Lung (tissue), 12 donors: Measurements from ENCODE around the gene SGPL1. TPM values are rescaled to one million over a fixed set of nuclear protein-coding genes. Genes with fewer than 3 reads are reported as not detected.

Source experiments
- ATAC-seq: fragments of 200-7000 bp; cut with Tn5 transposase; one replicate; pipeline ENCODE4 v1.9.1; 2020; ENCODE audit warnings: moderate number of reproducible peaks; ENCODE audit not compliant: insufficient read depth, low FRiP score
- DNase-seq, 3 donors: peaks; one replicate each; pipeline ENCODE4 v3.0.0-alpha.2; 2013 to 2017
- H3K27ac ChIP-seq, 2 donors: one replicate each; pipeline ENCODE4 v1.5.1; 2013; ENCODE audit warnings: mild to moderate bottlenecking in 2 of 2, moderate library complexity in 2 of 2, control low read depth in 1 of 2, inconsistent platforms in 1 of 2, low read depth in 1 of 2, low read length in 1 of 2
- H3K27me3 ChIP-seq, 3 donors: one replicate each; pipeline ENCODE4 v1.5.1; 2013; ENCODE audit warnings: low read length in 2 of 3; ENCODE audit not compliant: control insufficient read depth in 3 of 3, insufficient read depth in 3 of 3
- H3K36me3 ChIP-seq, 4 donors: one replicate each; pipeline ENCODE4 v1.5.1; 2013; ENCODE audit warnings: low read length in 4 of 4, mild to moderate bottlenecking in 1 of 4, moderate library complexity in 1 of 4; ENCODE audit not compliant: control insufficient read depth in 4 of 4, insufficient read depth in 4 of 4
- H3K4me1 ChIP-seq, 5 donors: one replicate each; pipeline ENCODE4 v1.5.1; 2013; ENCODE audit warnings: low read length in 5 of 5, mild to moderate bottlenecking in 2 of 5, moderate library complexity in 1 of 5; ENCODE audit not compliant: control insufficient read depth in 5 of 5, insufficient read depth in 5 of 5
- H3K4me3 ChIP-seq: one replicate; pipeline ENCODE4 v1.5.1; 2013; ENCODE audit warnings: mild to moderate bottlenecking, control low read depth, moderate library complexity
- H3K9ac ChIP-seq, 2 donors: one replicate each; pipeline ENCODE4 v1.5.1; 2013; ENCODE audit warnings: low read length in 2 of 2, control low read depth in 1 of 2; ENCODE audit not compliant: insufficient read depth in 1 of 2
- H3K9me3 ChIP-seq, 4 donors: one replicate each; pipeline ENCODE4 v1.5.1; 2013; ENCODE audit warnings: low read length in 3 of 4, mild to moderate bottlenecking in 1 of 4, moderate library complexity in 1 of 4; ENCODE audit not compliant: control insufficient read depth in 4 of 4, insufficient read depth in 3 of 4
- WGBS, 2 donors: extraction: QIAGEN DNeasy Blood & Tissue Kit; methylation state at CpG; one replicate each; pipeline ENCODE4 v1.1.7; 2013; 5-methylcytosine and 5-hydroxymethylcytosine counted together
- polyA plus RNA-seq, 2 donors: library from polyadenylated mRNA; stranded (reverse); fragments of 200-250 nt; gene quantifications; one replicate each; pipeline ENCODE4 v1.2.1, GENCODE V29; 2013
- total RNA-seq, 2 donors: library from RNA; depleted of rRNA in 1 of 2; stranded (reverse); fragments of >200 nt in 1 of 2; gene quantifications; one replicate each; pipeline ENCODE4 v1.2.1, GENCODE V29; 2014 to 2021
- TF ChIP-seq, protein P1 (sequence below): IDR thresholded peaks from 2 replicates; pipeline ENCODE4 v1.5.1; 2012; ENCODE audit warnings: mild to moderate bottlenecking; ENCODE audit errors: control extremely low read depth, extremely low read depth
- donor health status: control.
- donor health status: control.
- donor health status: Bipolar disorder and iron deficiency.
- donor health status: healthy.
- donor health status: DM: yes; HTN: yes; CAD: no.

The SGPL1 gene
- total and polyA plus RNA-seq, 4 donors, result 8.3 to 57.4 (median 30.8) TPM

DNA sequence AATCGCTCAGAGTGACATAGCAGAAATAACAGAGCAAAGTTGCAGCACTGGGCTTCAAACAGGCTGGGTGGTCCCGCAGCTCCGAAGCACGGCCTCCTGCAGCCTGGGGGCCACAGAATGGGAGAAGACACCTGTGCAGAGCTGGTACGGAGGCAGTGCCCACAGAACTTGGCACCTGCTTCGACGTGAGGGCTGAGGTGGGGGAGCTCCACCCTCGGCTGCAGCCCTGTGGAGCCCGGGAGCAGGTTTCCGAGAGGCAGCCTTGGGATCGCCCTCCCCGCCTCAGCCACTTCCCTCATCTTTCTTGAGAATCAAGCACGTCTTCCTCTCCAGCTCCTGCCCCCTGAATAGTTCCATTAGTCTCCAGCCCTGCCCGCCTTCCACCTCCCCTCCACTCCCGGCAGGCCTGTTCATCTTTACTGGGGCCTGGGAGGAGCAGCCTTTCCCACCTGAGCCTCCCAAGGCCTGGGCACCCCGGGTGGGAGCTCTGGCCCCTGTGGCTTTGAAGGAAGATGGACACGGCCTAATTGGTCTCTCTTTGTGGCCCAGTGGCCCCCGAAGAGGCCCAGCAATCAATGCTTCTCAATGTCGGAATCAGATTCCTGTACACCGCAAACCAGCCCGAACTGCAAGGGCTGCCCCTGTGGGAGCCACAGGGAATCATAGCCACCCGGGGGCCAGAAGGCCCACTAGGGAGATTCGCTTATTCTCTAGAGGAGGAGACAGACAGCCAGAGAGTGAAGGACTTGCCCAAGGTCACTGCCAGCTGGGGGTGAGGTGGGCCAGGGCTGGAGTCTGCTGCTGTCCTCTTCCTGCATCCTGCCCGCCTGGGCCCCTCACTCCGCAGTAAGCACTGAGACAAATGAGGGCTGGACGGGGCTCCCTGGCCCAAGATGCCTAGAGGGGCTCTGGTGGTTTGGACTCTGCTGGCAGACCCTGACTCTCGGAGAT, 89.6 kb downstream of the SGPL1 start:
- H3K9me3 ChIP-seq, result no peaks in the 10 kb centered on the region
- DNase-seq (no peak), ATAC-seq (no peak)
- no peaks in the 10 kb centered on the region for H3K4me1 ChIP-seq
- H3K27me3 ChIP-seq, result no peaks in the 10 kb centered on the region
- no peaks in the 10 kb centered on the region for H3K36me3 ChIP-seq
- no peak overlapping the region for H3K9ac ChIP-seq
- no peak overlapping the region for H3K4me3 ChIP-seq
- TF ChIP-seq, protein P1, sequence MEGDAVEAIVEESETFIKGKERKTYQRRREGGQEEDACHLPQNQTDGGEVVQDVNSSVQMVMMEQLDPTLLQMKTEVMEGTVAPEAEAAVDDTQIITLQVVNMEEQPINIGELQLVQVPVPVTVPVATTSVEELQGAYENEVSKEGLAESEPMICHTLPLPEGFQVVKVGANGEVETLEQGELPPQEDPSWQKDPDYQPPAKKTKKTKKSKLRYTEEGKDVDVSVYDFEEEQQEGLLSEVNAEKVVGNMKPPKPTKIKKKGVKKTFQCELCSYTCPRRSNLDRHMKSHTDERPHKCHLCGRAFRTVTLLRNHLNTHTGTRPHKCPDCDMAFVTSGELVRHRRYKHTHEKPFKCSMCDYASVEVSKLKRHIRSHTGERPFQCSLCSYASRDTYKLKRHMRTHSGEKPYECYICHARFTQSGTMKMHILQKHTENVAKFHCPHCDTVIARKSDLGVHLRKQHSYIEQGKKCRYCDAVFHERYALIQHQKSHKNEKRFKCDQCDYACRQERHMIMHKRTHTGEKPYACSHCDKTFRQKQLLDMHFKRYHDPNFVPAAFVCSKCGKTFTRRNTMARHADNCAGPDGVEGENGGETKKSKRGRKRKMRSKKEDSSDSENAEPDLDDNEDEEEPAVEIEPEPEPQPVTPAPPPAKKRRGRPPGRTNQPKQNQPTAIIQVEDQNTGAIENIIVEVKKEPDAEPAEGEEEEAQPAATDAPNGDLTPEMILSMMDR, result no peak
- WGBS, 2 donors, result 89% methylated on average over 27 of the region's 27 CpGs
- H3K27ac ChIP-seq, result no peak overlapping the region

DNA sequence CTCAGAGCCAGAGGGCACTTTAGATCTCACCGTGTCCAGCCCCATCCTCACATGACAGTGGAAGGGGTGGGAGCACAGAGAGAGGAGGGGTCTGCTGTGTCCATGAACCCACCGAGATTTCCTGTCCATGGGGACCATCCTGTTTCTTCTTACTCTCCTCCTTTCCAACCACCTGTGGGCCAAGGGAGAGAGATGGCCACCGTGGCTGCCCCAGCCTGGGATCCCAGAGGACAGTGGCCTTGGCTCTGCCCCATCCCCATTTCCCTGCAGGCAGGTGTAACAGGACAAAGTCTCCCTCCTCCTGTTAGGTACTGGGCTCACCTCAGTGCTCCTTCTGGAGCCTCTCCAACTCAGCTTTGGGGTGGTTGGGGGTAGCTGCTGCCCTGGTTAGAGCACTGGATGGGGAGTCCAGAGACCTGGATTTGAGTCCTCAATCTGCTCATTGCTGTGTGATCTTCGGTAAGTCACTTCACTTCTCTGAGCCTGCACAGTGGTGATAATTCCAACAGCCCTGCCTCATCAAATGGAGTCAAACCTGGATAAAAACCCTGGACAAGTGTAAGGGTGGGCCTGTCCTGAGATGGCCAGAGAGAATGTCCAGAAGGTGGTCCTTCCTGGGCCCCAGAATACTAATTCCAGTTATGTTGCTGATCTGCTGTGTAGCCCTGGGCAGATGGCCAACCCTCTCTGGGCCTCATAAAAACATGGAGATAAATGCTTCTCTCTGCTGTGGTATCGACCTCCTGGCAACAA, 90.5 kb downstream of the SGPL1 start:
- no peak for DNase-seq

DNA sequence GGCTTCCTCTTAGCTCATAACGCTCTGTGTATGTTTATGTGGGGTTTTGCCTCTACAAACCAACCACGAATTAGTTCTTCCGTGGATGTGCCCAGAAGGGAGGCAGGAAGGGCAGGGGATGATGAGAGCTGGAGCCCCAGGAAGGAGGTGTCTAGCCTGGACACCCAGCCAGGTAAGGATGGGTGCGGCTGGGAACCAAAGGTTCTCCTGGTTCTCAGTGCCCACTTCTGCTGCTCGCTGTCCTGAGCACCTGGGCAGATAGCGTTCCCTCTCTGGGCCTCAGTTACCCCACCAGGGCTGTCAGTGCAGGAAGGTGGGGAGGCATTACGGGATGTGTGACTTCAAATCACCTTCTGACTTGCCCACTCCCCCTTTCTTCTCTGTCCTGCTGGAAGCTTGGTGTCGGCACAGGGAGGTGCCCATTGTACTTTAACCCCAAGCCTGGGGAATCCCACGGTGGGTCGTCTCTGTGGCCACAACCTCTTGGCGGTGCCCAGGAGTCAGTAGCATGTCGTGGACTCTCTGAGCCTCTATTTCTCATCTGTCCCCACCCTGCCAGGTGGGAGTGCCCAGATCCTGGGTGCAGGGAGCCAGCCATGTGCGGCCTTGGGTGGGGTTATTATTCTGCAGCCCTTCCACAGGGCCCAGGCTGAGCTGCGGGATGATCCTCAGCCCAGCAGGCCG, 91.3 kb downstream of the SGPL1 start:
- Histone ChIP-seq H3K27me3 (no peaks in the 10 kb centered on the region), H3K4me3 (no peak overlapping the region), H3K36me3 (no peaks in the 10 kb centered on the region), H3K9me3 (no peaks in the 10 kb centered on the region), H3K27ac (no peak overlapping the region), H3K9ac (no peak overlapping the region), H3K4me1 (no peaks in the 10 kb centered on the region)
- ATAC-seq (no peak), DNase-seq (no peak)
- WGBS, 2 donors, result 84 to 88% methylated on average over 15 of the region's 15 CpGs
- TF ChIP-seq, protein P1, result no peak

More for the DNA sequence above, 90.5 kb downstream of the SGPL1 start:
- Histone ChIP-seq H3K27ac (no peak overlapping the region), H3K27me3 (no peaks in the 10 kb centered on the region), H3K4me3 (no peak overlapping the region), H3K9ac (no peak overlapping the region), H3K9me3 (no peaks in the 10 kb centered on the region), H3K4me1 (no peaks in the 10 kb centered on the region), H3K36me3 (no peaks in the 10 kb centered on the region)
- 76 to 83% methylated on average over 5 of the region's 5 CpGs for WGBS, 2 donors
- ATAC-seq, result no peak
- TF ChIP-seq, protein P1, result no peak
